Karpas-422 (cell line): ENCODE data around the gene SRM. TPM values are rescaled to one million over a fixed set of nuclear protein-coding genes. Genes with fewer than 3 reads are reported as not detected.
"Not testable (repeated sequence)": the region's sequence is repeated elsewhere in the genome, so short reads cannot be mapped to it uniquely, and the experiment has no call there.

Source experiments
- DNase-seq: peaks from one replicate; pipeline ENCODE4 v3.0.0-alpha.2; 2015
- H2AFZ ChIP-seq: fragments of 200-600 bp; sonication (generic); 2 replicates; pipeline ENCODE4 v1.6.1; 2014; ENCODE audit warnings: antibody characterized with exemption, low read length, mixed read lengths
- H3K27ac ChIP-seq: fragments of 200-600 bp; sonication (generic); 2 replicates; pipeline ENCODE4 v1.5.1; 2014; ENCODE audit warnings: mild to moderate bottlenecking, low read length, moderate library complexity
- H3K27me3 ChIP-seq: fragments of 200-600 bp; sonication (generic); 2 replicates; pipeline ENCODE4 v1.6.1; 2014; ENCODE audit warnings: low read length, mixed read lengths
- H3K36me3 ChIP-seq: fragments of 200-600 bp; sonication (generic); 2 replicates; pipeline ENCODE4 v1.6.1; 2014; ENCODE audit warnings: low read length, mixed read lengths; ENCODE audit not compliant: insufficient read depth
- H3K4me1 ChIP-seq: fragments of 200-600 bp; sonication (generic); 2 replicates; pipeline ENCODE4 v1.6.1; 2014; ENCODE audit warnings: mild to moderate bottlenecking, low read length, mixed read lengths
- H3K4me2 ChIP-seq: fragments of 200-600 bp; sonication (generic); 2 replicates; pipeline ENCODE4 v1.6.1; 2014; ENCODE audit warnings: low read length, low read depth, mild to moderate bottlenecking; ENCODE audit not compliant: poor library complexity, severe bottlenecking
- H3K4me3 ChIP-seq: fragments of 200-600 bp; sonication (generic); 2 replicates; pipeline ENCODE4 v1.5.1; 2014; ENCODE audit warnings: mild to moderate bottlenecking, antibody characterized with exemption, low read length, mixed read lengths
- H3K79me2 ChIP-seq: fragments of 200-600 bp; sonication (generic); 2 replicates; pipeline ENCODE4 v1.6.1; 2014; ENCODE audit warnings: mild to moderate bottlenecking, low read length, mixed read lengths
- H3K9ac ChIP-seq: fragments of 200-600 bp; sonication (generic); 2 replicates; pipeline ENCODE4 v1.6.0; 2014; ENCODE audit warnings: low read length
- H3K9me2 ChIP-seq: fragments of 200-600 bp; sonication (generic), shearing (Covaris generic); replicated peaks from 2 replicates; pipeline ENCODE4 v1.6.0; 2014; ENCODE audit warnings: mild to moderate bottlenecking, low read length, moderate library complexity; ENCODE audit not compliant: insufficient read depth
- H3K9me3 ChIP-seq: fragments of 300-700, 200-600 bp; sonication (generic); 2 replicates; pipeline ENCODE4 v1.6.1; 2014; ENCODE audit warnings: low read length, mixed read lengths
- H4K20me1 ChIP-seq: fragments of 200-600 bp; sonication (generic); 2 replicates; pipeline ENCODE4 v1.6.1; 2014; ENCODE audit warnings: mild to moderate bottlenecking, antibody characterized with exemption, low read length, low read depth; ENCODE audit not compliant: insufficient read depth
- total RNA-seq: library from RNA; depleted of rRNA; stranded (reverse); fragments of >200 nt; shearing (Covaris generic); gene quantifications from 2 replicates; pipeline ENCODE4 v1.2.3, GENCODE V29; 2014; ENCODE audit warnings: low replicate concordance

Gene SRM
- total RNA-seq, 1 experiment from 2014 or later, result 50.3 TPM

DNA sequence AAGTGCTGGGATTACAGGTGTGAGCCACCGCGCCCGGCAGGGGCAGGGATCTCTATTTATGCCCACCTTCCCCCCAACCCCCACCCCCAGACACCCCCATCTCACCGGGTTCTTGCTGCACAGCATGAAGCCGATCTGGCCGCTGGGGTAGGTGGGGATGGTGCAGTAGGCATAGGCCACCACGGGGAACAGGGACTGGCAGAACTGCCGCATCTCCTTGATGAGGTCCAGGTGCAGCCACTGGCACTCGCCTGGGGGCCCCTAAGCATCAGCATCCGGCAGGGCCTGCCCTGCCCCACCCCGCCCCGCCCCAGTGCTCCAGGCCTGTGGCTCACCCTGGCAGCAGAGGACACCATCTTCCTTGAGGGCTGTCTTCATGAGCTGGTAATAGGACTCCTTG is 4.1 kb downstream of the SRM start:
- no peaks in the 10 kb centered on the region for H3K9me3 ChIP-seq
- H4K20me1 ChIP-seq, result peaks cover 23% of the 10 kb centered on the region; the same call in 1 of the 2 replicates
- no peak for DNase-seq
- H3K9me2 ChIP-seq, result no peaks in the 10 kb centered on the region
- H3K9ac ChIP-seq, result no peak overlapping the region
- H3K4me1 ChIP-seq, result peaks cover 36% of the 10 kb centered on the region
- peaks cover 22% of the 10 kb centered on the region; the same call in 1 of the 2 replicates for H3K36me3 ChIP-seq
- no peak overlapping the region for H3K4me2 ChIP-seq
- H3K79me2 ChIP-seq, result peaks cover 26% of the 10 kb centered on the region
- H3K27me3 ChIP-seq, result no peaks in the 10 kb centered on the region
- no peak overlapping the region for H3K4me3 ChIP-seq
- H2AFZ ChIP-seq, result no peak overlapping the region
- H3K27ac ChIP-seq, result no peak overlapping the region

DNA sequence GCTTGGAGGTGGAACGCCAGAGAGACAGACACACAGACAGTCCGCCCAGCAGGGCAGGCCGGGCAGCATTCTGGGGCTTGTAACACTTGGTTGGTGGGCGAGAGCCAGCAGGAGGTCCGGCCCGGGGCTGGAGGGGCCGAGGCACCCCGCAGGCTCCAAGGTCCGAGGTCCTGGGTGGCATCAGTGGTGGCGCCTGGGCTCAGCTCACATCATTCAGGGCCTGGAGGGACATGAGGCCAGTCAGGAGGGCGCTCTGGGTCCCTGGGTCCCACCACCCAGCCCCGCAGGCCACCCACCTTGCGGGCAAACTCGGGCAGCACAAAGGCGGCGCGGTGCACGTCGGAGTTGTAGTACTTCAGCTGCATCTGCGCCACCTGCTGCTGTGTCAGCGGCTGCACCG is 5.2 kb downstream of the SRM start:
- Histone ChIP-seq H3K4me2 (no peak overlapping the region), H3K36me3 (peaks cover 22% of the 10 kb centered on the region; the same call in 1 of the 2 replicates), H3K27me3 (no peaks in the 10 kb centered on the region), H3K4me3 (no peak overlapping the region), H3K27ac (no peak overlapping the region), H3K79me2 (peaks cover 21% of the 10 kb centered on the region), H3K9ac (no peak overlapping the region), H3K9me2 (no peaks in the 10 kb centered on the region), H3K9me3 (no peaks in the 10 kb centered on the region), H3K4me1 (peaks cover 34% of the 10 kb centered on the region), H2AFZ (no peak overlapping the region), H4K20me1 (peaks cover 23% of the 10 kb centered on the region; the same call in 1 of the 2 replicates)
- no peak for DNase-seq

DNA sequence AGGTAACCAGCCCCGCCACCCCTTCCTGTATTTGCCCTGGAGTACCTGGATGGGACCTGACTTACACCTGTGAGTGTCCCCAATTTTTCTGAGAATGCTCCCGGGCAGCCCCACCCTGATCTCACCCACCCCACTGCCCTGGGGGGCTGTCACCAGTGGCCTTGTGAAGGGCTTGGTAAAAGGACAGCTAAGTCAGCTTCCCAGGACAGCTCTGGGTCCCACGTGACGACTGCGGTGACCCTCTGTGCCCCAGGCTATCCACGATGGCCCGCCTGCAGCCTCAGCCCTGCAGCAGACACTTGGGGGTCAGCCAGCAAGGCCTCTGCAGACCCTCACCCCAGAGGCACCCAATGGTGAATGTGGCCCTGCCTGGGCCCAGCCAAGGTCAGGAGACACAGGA is 5.6 kb downstream of the SRM start:
- Histone ChIP-seq H3K79me2 (peaks cover 16% of the 10 kb centered on the region), H3K9ac (no peak overlapping the region), H3K36me3 (peaks cover 22% of the 10 kb centered on the region; the same call in 1 of the 2 replicates), H3K27ac (no peak overlapping the region), H2AFZ (no peak overlapping the region), H3K4me1 (peaks cover 34% of the 10 kb centered on the region), H3K9me3 (no peaks in the 10 kb centered on the region), H3K9me2 (no peaks in the 10 kb centered on the region), H3K27me3 (no peaks in the 10 kb centered on the region), H3K4me3 (no peak overlapping the region), H4K20me1 (peaks cover 23% of the 10 kb centered on the region; the same call in 1 of the 2 replicates), H3K4me2 (no peak overlapping the region)
- no peak for DNase-seq

DNA sequence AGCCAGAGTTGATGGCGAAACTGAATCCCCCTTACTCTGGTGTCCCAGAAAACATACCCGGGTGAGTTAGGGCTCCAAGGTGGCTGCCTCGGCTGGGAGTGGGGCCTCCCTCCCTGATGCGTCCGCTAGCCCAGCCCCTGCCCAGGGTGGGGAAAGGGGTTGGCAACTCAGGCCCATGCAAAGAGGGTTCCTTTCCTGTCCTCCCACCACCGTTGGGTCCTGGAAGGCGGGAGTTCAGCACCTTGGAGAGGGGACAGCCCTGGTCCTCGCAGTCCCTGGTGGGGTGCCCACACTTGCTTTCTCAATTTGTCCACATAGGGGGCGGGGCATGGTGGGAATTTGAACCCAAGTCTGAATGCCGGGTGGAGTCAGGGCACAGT is 6.1 kb downstream of the SRM start:
- H3K9ac ChIP-seq, result no peak overlapping the region
- H3K4me1 ChIP-seq, result peaks cover 32% of the 10 kb centered on the region
- no peak overlapping the region for H3K27ac ChIP-seq
- peaks cover 19% of the 10 kb centered on the region; the same call in 1 of the 2 replicates for H3K36me3 ChIP-seq
- peaks cover 12% of the 10 kb centered on the region for H3K79me2 ChIP-seq
- peaks cover 19% of the 10 kb centered on the region; the same call in 1 of the 2 replicates for H4K20me1 ChIP-seq
- H3K9me2 ChIP-seq, result no peaks in the 10 kb centered on the region
- no peak overlapping the region for H3K4me2 ChIP-seq
- DNase-seq, result peak; percentile 69
- H3K4me3 ChIP-seq, result no peak overlapping the region
- H3K9me3 ChIP-seq, result no peaks in the 10 kb centered on the region
- no peak overlapping the region for H2AFZ ChIP-seq
- H3K27me3 ChIP-seq, result no peaks in the 10 kb centered on the region

DNA sequence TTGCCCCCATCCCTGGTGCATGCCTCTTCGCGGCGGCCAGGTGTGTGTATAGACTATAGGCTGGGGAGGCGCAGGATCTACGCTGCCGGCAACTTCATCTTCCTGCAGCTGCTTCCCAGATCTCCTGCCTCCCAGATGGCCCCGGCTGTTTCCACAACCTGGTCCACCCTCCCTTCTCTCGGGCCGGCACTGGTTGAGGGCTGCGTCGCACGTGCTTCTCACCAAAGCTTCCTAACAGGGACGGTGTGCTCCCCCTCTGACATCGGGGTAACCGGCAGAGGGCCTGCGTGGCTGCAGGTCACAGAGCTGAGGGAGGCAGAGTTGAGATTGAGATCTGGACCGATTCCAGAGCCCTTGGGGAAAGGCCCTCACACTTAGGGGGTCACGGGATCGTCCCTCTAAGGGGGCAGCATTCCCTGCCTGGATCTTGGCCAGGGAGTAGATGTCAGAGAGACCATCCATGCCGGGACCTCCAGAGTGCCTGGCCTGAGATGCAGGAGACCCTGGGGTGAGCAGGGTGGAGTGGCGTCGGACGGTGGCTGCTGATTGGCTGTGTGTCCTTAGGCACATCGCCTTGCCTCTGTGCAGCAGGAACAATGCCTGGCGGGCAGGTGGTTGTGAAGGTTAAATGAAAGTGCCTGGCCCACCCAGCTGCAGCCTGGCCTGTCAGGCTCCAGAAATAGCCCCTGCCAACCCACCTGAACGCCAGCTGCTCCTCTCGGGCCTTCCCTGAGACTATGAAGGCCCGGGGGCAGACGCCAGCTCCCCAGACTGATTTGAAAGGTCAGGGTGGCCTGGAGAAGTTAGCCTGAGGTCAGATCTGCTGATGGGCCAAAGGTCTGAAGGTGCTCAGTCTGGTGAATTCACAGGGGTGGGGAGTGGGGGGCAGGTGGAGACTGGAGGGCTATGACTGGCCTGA is 6.7 kb downstream of the SRM start:
- no peaks in the 10 kb centered on the region for H3K9me3 ChIP-seq
- no peak overlapping the region for H3K27ac ChIP-seq
- H3K4me1 ChIP-seq, result peaks cover 25% of the 10 kb centered on the region
- H3K4me2 ChIP-seq, result no peak overlapping the region
- peaks cover 7% of the 10 kb centered on the region; the same call in 1 of the 2 replicates for H3K79me2 ChIP-seq
- H3K4me3 ChIP-seq, result no peak overlapping the region
- no peak overlapping the region for H3K9ac ChIP-seq
- no peaks in the 10 kb centered on the region for H3K27me3 ChIP-seq
- H3K9me2 ChIP-seq, result no peaks in the 10 kb centered on the region
- peak; percentile 85 for DNase-seq
- H4K20me1 ChIP-seq, result 0 out of 2 replicates have a peak, but pooled peaks cover 15% of the 10 kb centered on the region
- peaks cover 15% of the 10 kb centered on the region; the same call in 1 of the 2 replicates for H3K36me3 ChIP-seq
- H2AFZ ChIP-seq, result no peak overlapping the region

DNA sequence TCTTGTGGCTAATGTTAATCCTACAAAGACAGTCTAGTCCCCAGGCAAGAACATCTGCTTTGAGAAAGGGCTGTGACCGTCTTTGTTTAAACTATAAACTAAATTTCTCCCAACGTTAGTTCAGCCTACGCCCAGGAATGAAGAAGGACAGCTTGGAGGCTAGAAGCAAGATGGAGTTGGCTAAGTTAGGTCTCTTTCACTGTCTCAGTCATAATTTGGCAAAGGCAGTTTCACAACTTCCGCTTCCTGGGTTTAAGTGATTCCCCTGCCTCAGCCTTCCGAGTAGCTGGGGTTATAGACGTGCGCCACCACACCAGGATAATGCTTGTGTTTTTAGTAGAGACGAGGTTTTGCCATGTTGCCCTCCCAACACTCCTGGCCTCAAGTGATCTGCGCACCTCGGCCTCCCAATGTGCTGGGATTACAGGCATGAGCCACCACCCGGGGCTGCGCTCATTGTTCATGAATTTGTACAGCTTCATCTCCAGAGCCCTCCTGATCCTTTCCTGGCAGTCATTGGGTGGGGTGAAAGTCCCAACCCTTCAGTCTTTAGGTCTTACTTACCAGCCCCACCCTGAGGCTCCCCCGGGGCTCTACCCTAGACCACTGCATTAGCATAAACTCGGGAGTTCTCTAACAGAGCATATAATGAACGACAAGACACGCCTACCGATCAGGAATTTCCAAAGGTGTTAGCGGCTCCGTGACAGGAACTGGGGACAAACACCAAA is 7.9 kb downstream of the SRM start:
- H3K9ac ChIP-seq, result no peak overlapping the region
- no peaks in the 10 kb centered on the region for H3K27me3 ChIP-seq
- H3K27ac ChIP-seq, result no peak overlapping the region
- no peak overlapping the region for H3K4me3 ChIP-seq
- no peaks in the 10 kb centered on the region for H3K9me3 ChIP-seq
- H3K9me2 ChIP-seq, result no peaks in the 10 kb centered on the region
- H4K20me1 ChIP-seq, result 0 out of 2 replicates have a peak, but pooled peaks cover 15% of the 10 kb centered on the region
- H3K4me2 ChIP-seq, result no peak overlapping the region
- H2AFZ ChIP-seq, result no peak overlapping the region; the same call in 1 of the 2 replicates
- no peaks in the 10 kb centered on the region for H3K79me2 ChIP-seq
- DNase-seq, result peak; percentile 75
- H3K4me1 ChIP-seq, result peaks cover 23% of the 10 kb centered on the region
- peaks cover 6% of the 10 kb centered on the region; the same call in 1 of the 2 replicates for H3K36me3 ChIP-seq

DNA sequence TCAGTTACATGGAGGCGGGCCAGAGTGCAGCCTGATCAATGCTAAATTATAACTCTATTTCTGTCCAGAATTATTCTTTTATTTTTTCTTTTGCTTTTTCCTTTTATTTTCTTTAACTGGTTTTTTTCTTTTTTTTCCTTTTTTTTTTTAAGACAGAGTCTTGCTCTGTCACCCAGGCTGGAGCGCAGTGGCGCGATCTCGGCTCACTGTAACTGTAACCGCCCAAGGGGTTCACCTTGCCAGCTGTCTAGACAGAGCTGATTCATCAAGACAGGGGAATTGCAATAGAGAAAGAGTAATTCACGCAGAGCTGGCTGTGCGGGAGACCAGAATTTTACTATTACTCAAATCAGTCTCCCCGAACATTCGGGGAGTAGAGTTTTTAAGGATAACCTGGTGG is 8.7 kb downstream of the SRM start:
- H3K4me3 ChIP-seq, H3K79me2 ChIP-seq, H3K9me2 ChIP-seq, H3K27me3 ChIP-seq, DNase-seq, H3K4me2 ChIP-seq, H3K27ac ChIP-seq, H4K20me1 ChIP-seq, H2AFZ ChIP-seq, H3K36me3 ChIP-seq, H3K9ac ChIP-seq, H3K9me3 ChIP-seq: not testable (repeated sequence)
- peaks cover 23% of the 10 kb centered on the region for H3K4me1 ChIP-seq
